HG02970 (cell line): ENCODE results near the gene PLSCR4.
A peak's percentile ranks its signal among the peaks of the same experiment; 100 is the strongest.

Source experiments
- ATAC-seq: cut with Tn5 transposase; IDR thresholded peaks from one replicate; pipeline ENCODE4 v1.9.1; 2021; ENCODE audit warnings: mild to moderate bottlenecking, moderate library complexity, moderate number of reproducible peaks; ENCODE audit not compliant: unreplicated experiment, low FRiP score

Gene PLSCR4

GRCh38 chr3:146196789-146197188, 54.1 kb downstream of the PLSCR4 start:
- no peak for ATAC-seq

- no peak for ATAC-seq
These were observed 55.3 kb downstream of the PLSCR4 start for GRCh38 chr3:146195605-146196004.

- no peak for ATAC-seq
These were observed 55.9 kb downstream of the PLSCR4 start for GRCh38 chr3:146195030-146195429.

- no peak for ATAC-seq
These were observed 59.9 kb downstream of the PLSCR4 start for GRCh38 chr3:146191051-146191450.

- ATAC-seq = peak; percentile 97
These were observed 61.3 kb downstream of the PLSCR4 start for GRCh38 chr3:146189519-146190173.

- no peak for ATAC-seq
These were observed 63.5 kb downstream of the PLSCR4 start for GRCh38 chr3:146187334-146187950.

- no peak for ATAC-seq
These were observed 66.5 kb downstream of the PLSCR4 start for GRCh38 chr3:146184241-146185015.

- no peak for ATAC-seq
These were observed 69.7 kb downstream of the PLSCR4 start for GRCh38 chr3:146181216-146181615.

- ATAC-seq = no peak
These were observed 70.5 kb downstream of the PLSCR4 start for GRCh38 chr3:146180376-146180775.

GRCh38 chr3:146178006-146178689, 72.8 kb downstream of the PLSCR4 start:
- ATAC-seq = no peak

GRCh38 chr3:146177519-146177918, 73.4 kb downstream of the PLSCR4 start:
- ATAC-seq = no peak

- no peak for ATAC-seq
These were observed 73.8 kb downstream of the PLSCR4 start for GRCh38 chr3:146177072-146177471.

GRCh38 chr3:146172586-146172985, 78.3 kb downstream of the PLSCR4 start:
- ATAC-seq = no peak

GRCh38 chr3:146170591-146170990, 80.3 kb downstream of the PLSCR4 start:
- ATAC-seq = no peak

GRCh38 chr3:146169891-146170290, 81.0 kb downstream of the PLSCR4 start:
- ATAC-seq = no peak

- ATAC-seq = no peak
These were observed 84.1 kb downstream of the PLSCR4 start for GRCh38 chr3:146166826-146167225.

GRCh38 chr3:146166415-146166821, 84.5 kb downstream of the PLSCR4 start:
- ATAC-seq = no peak

GRCh38 chr3:146165877-146166276, 85.0 kb downstream of the PLSCR4 start:
- no peak for ATAC-seq

- ATAC-seq = no peak
These were observed 85.7 kb downstream of the PLSCR4 start for GRCh38 chr3:146164971-146165769.

GRCh38 chr3:146164506-146164905, 86.4 kb downstream of the PLSCR4 start:
- no peak for ATAC-seq
